IPS-NIHi11 (cell line): ENCODE results near the gene VWA5B1.
"Not testable (repeated sequence)": the region's sequence is repeated elsewhere in the genome, so short reads cannot be mapped to it uniquely, and the experiment has no call there.

Source experiments
- DNase-seq: peaks from one replicate; pipeline ENCODE4 v3.0.0; 2012; ENCODE audit warnings: mixed read lengths, low spot score

Gene VWA5B1

DNA sequence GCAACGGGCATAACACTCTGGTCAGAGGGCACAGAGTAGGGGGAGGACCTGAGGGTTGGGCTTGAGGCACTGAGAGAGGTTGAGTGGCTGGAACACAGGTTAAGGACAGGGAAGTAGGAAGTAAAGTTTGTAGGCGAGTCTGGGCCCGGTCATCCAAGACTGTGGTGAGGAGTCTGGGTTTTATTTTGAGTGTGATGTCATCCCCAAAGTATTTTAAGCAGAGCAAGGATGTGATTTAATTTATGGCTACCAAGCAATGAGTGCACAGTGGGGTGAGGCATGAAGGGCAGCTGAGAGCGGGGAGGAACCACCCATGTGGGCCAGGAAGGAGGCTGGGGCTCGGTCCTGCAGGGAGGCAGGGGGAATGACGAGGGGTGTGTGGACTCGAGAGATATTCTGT lies 11.2 kb upstream of the VWA5B1 start:
- DNase-seq: no peak

DNA sequence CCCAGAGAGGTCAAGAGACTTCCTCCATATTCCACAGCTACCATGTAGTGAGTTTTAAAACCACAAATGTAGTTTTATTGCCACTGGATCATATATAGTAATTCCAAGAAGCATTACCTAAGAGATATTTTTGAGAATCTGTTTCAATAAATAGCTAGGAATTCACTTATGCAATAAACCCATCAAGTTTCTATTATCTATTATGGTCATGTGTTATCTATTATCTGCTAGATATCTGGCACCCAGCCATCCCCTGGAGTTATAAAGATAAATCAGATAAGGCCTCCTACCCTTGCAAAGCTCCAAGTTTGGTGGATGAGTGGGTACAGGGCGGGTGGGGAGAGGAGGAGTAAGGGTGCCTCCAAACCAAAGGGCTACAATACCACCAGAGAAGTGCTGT lies 10.3 kb upstream of the VWA5B1 start:
- DNase-seq: no peak

DNA sequence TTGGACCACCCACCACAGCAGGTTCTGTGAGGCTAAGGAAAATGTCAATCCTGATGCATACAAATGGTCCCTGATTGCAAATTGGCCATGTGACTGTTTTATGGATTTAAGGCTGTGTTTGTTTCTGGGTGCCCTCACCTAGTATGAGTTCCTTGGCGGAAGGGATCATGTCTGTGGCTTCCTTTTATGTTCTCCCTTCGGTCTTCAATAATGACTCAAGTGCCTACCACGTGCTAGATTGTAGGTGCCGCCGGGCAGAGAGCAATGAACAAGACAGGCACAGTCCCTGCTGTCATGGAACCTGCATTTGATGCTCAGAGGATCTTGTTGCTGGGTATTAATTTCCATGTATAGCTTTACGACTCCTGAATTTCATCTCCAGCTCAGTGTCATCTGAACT lies 9.8 kb upstream of the VWA5B1 start:
- DNase-seq: no peak

DNA sequence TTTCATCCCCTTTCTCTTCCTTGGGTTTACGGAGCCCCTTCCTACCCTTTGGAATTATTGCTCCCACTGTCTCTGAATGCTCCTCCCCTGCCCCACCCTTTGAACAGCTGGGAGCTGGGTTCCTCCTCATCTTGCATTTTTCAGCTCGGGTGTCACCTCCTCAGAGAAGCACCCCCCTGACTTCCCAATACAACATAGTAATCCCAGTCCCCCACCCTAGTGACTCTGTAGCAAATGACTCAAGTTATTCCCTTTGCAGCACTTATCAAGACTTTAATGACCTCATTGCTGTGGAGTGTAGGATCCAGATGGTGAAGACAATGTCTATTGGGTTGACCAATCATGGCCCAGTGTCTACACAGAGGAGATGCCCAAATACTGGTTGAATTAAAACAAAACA lies 8.9 kb upstream of the VWA5B1 start:
- no peak for DNase-seq

DNA sequence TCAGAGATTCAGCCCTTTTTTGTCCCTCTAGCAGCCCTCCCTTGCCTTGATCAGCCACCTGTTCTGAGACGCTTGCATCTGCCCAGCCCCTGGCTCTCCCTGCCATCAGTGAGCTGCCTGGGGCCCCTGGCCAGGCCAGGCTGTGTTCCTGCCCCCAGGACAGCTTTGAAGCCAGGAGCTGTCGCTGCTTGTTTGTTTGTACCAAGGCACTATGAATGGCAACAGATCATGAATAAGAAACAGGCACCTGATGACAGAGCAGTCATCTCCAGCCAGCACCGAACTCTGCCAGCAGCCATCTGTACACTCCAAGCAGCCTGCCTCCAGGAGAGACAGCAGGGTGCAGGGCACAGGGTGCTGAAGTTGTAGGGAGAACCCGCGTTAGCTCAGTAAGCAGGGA lies 8.1 kb upstream of the VWA5B1 start:
- no peak for DNase-seq

DNA sequence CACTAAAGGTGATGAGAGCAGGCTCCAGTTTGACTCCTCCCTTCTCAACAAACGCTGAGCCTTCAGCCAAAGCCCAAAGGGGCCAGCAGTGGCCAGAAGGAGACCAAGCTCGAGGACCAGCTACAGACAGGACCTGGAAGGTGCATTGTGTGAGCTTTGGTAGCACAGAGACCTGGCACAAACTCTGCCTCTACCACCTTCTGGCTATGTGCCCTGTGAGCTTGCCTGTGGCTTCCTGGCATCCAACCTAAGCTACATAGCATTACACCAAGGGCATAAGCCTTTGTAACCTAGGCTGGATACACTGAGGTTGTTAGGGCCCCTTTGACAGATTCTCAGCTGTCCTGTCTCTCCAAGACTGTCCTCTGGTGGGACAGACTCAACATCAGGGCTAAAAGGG lies 6.6 kb upstream of the VWA5B1 start:
- DNase-seq: no peak

DNA sequence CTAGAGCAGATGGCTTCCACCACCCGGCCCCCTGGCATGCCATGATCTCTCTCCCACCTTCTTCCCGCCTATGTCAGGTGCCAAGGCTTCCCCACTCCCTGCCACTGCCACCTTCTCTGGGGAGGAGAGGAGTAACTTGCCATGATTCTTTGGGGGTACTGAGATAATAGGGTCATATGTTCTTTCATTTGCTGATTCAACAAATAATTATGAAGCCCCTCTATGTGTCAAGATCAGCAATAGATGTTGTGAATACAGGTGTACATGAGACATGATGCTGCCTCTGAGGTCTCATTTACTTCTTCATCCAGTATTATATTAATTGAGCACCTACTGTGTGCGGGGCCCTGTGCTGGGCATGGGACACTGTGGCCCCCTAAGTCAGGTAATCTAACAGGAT lies 6.0 kb upstream of the VWA5B1 start:
- DNase-seq: no peak

DNA sequence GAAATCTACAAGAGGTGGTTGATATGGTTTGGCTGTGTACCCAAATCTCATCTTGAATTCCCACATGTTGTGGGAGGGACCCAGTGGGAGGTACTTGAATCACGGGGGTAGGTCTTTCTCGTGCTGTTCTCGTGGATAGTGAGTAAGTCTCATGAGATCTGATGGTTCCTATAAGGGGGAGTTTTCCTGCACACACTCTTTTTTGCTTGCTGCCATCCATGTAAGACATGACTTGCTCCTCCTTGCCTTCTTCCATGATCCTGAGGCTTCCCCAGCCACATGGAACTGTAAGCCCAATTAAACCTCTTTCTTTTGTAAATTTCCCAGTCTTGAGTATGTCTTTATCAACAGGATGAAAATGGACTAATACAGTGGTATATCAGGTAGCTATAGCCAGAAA lies 5.2 kb upstream of the VWA5B1 start:
- DNase-seq: no peak

DNA sequence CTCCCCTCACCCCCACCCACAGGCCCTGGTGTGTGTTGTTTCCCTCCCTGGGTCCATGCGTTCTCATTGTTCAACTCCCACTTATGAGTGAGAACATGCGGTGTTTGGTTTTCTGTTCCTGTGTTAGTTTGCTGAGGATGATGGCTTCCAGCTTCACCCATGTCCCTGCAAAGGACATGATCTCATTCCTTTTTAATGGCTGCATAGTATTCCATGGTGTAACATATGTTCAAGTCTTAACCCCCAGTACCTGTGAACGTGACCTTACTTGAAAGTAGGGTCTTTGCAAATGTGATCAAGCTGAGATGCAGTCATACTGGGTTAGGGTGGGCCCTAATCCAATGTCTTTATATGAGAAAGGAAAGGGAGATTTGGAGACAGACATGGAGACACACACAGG lies 3.0 kb upstream of the VWA5B1 start:
- DNase-seq: not testable (repeated sequence)

DNA sequence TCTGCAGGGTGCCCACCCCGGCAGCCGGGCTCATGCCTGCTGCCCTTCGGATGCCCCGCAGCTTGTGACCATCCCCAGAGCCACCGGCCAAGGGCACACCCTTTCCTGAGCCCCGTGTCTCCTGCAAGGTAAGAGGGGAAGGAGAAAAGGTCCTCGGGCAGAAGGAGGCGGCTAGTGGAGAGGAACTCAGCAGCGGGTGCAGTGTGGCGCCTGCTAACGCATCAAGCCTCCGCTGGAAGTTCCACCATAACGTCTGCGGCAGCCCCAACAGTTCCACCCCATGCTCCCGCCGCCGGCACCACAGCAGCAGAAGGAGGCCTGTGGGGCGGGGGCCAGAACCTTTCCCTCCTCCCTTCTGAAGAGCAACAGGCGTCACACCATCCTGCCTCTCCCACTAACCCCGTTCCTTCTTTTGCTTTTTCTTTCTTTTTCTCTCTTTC lies 990 bp downstream of the VWA5B1 start:
- peak; percentile 31 for DNase-seq

DNA sequence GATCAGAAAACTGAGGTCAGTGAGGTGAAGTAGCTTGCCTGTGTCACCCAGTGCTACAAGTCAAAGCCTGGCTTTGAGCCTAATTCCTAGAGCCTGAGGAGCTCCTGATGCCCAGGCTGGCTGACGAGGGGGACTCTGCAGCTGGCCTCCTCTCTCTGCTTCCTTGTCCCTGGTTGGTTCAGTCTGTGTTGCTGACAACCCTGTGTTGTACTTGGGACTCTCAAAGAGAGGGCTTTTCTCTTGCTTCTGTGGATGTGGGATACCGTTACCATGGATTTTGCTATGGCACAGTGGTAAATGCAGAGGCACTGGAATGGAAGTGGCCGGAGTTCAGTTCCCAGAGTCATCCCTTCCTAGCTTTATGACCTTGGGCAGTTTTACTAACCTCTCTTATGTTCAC lies 8.0 kb downstream of the VWA5B1 start:
- no peak for DNase-seq

DNA sequence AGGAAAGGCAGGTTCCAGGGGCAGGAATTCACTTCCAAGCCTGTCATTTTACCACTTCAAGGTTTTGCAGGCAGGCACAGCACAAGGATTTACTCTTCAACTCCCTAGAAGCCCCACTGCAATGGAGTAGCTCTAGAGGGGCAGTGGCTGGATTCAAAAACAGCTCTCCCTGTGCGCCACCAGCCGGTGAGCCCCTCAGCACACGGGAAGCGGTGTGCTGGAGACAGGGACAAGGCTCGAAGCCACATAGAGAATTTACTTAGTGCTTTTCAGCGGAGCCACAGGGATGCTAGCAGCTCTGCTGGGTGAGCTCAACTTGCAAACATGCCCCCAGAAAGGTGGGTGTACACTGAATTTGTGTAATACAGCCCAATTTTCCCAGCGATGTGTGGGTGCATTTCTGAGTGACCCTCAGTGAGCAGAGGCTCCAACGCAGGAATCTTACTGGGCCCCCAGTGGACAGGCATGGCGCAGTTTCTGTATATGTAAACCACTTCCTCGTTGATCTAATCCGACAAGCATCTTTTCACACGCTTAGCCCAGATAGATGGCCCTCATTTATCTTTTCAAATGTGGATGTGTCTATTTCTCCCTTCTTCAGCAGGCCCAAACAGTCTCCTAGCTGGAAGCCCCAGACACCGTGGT lies 10.9 kb downstream of the VWA5B1 start:
- DNase-seq: no peak

DNA sequence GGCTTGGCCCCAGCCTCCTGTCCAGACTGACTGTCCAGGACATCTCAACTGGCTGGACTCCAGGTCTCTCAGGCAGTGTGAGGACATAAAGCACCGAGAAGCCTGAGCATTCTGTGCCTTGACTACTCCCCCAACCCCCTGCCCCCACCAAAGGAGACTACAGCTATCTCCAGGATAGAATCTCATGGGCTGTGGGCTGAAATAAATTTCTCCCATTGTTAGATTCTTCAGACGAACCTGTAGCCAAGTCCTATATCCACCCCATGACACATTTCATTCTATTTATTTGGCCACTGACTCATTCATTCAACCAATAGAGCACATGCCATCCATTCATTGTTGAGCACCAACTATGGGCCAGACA lies 11.4 kb downstream of the VWA5B1 start:
- no peak for DNase-seq

DNA sequence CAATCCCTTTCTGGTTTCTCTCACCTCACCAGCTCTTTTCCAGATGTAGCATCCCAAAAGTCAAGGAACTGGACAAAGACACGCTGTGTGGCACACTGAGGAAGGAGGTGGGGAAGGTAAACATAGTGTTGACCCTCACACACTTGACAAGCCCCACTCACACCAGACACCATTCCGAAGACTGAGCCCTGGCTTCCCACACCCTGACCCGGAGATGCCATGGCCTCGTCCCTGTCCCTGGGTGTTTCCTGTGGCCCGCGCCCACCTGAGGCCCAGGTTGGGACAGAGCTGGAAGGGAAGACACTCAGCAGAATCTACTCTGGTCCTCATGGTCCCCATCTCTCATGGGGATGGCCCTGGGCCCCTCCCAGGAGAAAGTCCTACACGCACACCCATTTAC lies 16.4 kb downstream of the VWA5B1 start:
- DNase-seq: no peak

DNA sequence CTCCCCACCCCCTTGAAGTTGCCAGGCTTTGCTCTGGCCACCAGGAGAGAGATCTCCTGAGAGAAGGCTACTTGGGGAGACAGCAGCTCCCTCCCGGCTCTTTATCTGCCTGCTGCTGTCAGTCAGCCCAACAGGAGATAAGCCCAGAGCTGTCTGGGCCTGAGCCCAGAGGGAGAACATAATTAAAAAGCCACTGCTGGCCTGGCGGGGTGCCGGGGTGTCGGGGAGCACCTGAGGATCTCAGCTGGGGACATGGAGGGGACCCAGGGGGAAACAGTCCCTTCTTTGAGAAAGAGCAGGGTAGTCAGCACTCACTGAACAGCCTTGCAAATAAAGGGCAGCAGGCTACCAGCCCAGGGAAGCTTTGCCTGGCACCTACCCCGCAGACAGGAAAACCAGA lies 17.9 kb downstream of the VWA5B1 start:
- no peak for DNase-seq

DNA sequence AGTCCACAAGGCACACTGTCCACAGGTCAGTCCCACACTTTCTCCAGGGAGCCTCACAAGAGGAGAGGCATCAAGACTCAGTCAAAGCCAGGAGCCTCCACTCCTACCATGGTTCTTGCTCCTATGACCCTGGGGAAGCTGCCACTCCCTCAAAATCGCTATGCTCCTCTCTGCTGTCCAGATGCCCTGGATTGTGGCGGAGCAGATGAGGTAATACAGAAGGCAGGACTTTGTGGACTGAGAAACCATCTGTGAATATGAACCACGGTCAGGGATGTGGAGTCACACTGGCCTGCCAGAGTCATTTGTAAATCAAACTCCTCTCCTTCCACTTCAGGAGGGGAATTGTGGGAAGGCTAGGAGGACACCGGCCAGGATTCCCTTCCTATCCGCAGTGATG lies 20.6 kb downstream of the VWA5B1 start:
- DNase-seq: no peak

DNA sequence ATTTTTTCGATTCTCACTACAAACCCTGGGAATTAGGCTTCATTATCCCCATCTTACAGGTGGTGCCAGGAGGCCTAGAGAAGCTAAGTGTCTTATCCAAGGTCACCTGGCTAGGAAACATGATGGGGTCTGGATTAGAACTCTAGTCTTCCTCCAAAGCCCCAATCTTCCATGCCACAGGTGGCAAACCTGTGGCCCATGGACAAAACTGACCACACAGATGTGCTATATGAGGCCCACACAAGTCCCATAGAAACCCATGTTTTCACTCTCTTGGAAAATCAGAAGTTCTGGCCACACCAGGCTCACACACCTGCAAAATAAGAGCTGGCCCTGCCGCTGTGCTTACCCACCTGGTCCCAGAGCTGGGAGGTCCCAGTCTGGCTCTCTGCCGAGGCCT lies 21.6 kb downstream of the VWA5B1 start:
- no peak for DNase-seq

DNA sequence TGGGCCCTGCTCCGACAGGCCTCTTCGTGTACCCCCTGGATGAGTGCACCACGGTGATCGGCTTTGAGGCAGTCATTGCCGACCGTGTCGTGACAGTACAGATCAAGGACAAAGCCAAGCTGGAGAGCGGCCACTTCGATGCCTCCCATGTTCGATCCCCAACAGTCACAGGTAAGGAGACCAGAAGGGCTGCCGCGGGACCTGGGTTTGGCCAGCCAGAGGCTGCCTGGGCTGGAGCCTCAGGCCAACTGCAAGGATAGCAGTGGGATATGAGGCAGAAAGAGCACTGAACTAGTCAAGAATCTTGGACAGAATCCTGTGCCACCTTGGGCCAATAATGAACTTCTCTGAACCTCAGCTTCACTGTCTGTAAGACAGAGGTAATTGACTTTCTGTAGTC lies 22.1 kb downstream of the VWA5B1 start:
- no peak for DNase-seq

DNA sequence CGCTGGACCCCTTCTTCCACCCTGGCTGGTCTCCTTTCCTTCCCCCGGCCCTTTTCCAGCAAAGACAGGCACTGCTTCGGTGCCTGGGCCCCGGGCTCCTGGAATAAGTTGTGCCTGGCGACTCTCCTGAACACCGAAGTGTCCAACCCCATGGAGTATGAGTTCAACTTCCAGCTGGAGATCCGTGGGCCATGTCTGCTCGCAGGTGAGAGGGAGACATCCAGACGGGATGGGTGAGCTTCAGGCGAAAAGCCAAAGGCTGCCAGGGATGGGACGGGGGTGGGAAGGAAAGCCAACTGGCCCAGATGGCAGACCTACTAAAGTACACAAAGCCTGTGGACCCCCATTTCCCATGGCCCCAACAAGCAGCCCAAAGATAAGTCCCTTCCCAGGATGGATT lies 26.8 kb downstream of the VWA5B1 start:
- DNase-seq: no peak

DNA sequence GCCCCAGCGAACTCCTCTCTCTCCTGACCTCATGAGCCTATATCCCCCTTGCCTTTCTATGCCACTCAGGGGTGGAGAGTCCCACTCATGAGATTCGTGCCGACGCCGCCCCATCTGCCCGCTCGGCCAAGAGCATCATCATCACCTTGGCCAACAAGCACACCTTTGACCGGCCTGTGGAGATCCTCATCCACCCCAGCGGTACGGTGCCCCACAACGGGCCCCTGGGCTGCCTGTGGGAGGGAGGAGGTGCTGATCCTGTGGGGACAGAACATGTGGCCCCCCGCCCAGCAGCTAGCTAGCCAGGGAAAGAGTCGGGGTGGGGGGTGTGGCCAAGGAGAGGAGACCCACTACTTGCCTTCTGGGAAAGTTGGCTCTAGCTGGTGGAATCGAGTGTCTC lies 27.8 kb downstream of the VWA5B1 start:
- DNase-seq: no peak

DNA sequence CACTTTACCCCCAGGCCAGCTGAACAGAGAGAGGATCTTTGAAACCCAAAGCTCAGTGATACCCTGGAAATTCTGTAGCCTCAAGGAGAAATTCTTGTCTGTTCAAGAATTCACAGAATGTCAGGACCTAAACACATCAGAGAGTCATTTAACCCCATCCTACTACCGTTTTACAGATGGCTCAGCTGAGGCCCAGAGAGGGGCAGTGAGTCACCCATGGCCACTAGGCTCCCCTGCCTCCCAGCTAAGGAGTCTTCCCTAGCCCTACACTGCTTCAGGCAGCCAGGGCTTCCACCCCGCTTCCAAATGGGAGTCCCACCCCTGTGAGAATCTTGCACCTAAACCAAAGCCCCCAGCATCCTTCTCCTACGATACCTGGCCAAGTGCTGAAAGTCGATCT lies 28.3 kb downstream of the VWA5B1 start:
- no peak for DNase-seq

DNA sequence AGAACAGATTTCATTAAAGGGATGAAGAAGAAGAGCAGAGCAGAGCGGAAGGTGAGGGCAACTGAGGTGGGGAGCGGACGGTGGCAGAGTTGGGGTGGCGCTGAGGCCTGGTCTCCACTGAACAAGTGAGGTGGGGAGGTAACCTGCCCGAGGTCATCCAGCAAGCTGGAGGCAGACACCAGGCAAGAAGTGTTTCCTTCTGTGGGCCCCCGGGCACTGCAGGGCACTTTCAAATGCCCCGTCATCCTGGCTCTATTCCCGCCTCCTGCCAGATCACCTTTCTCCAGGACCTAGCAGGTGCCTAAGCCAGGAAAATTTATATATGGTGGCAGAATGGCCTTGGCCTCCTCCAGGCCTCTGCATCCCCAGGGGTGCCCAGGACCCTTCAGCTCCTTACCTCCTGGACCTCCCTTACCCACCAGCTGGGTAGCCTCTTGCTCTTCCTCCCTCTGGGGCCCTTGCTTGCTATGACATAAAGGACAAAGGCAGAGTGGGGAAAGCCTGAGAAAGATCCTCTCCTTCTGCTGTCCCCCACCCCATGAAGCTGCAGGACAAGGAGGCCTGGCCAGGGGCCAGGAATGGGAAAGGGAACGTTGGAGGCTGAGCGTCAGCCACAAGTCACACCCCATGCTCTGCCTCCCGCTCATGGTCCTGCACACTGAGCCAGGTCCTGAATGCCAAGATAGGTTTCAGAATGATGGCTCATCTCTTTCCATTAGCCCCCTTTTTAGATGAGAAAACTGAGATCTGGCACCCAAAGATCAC lies 29.0 kb downstream of the VWA5B1 start:
- DNase-seq: no peak

DNA sequence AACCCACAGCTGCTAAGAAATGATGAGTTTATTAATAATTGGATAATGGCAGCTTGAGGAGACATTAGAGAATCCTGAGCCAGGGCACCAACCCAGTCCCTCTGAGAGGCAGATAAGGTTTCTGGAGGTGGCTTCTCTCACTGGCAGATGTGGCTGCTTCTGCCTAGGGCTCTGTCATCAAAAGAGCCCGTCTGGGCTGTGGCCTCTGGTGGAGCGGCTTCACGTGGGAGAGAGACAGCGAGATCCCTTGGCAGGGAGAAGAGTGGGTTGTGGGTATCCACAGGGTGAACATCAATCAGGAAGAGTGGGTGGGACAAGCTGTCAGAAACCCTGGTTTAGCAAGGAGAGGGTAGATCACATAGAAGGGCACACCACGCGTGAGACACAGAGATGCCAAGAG lies 30.0 kb downstream of the VWA5B1 start:
- DNase-seq: no peak

DNA sequence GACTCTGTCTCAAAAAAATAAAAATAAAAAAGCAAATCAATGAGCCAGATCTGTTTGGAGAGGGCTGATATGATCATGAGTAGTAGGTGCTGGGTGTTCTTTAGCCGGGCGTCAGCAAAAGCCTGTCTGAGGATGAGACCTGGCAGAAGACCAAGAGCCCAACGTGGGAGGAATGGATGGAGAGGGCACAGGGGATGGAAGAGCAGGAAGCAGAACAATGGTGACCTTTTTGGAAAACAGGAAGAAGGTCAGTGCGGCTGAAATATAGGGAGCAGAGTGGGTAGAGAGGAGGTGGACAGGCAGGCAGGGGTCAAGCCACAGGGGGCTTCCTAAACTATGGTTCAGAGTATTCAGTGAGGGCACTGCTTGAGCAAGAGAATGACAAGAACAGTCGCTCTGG lies 30.9 kb downstream of the VWA5B1 start:
- DNase-seq: no peak
